Loucy (cell line): ENCODE data around the gene ARHGAP5.

Experiments used
- H2AFZ ChIP-seq: fragments of 200-600 bp; sonication (generic); 2 replicates; pipeline ENCODE4 v1.6.0; 2016; ENCODE audit warnings: antibody characterized with exemption, mild to moderate bottlenecking, low read length, moderate library complexity
- H3F3A ChIP-seq: fragments of 200-600 bp; 2 replicates; pipeline ENCODE4 v1.6.0; 2016; ENCODE audit warnings: antibody characterized with exemption, low read depth, mild to moderate bottlenecking
- H3K27me3 ChIP-seq: fragments of 200-600 bp; sonication (generic); 2 replicates; pipeline ENCODE4 v1.6.1; 2014; ENCODE audit warnings: low read length, mild to moderate bottlenecking; ENCODE audit not compliant: insufficient read depth, poor library complexity, severe bottlenecking
- H3K36me3 ChIP-seq: fragments of 200-600 bp; sonication (generic); 2 replicates; pipeline ENCODE4 v1.6.1; 2016; ENCODE audit warnings: low read length; ENCODE audit not compliant: insufficient read depth
- H3K4me1 ChIP-seq: fragments of 200-600 bp; sonication (generic); 2 replicates; pipeline ENCODE4 v1.5.1; 2014; ENCODE audit warnings: low read length, mild to moderate bottlenecking; ENCODE audit not compliant: insufficient read depth, poor library complexity, severe bottlenecking
- H3K4me2 ChIP-seq: fragments of 200-600 bp; sonication (generic); 2 replicates; pipeline ENCODE4 v1.6.0; 2014; ENCODE audit warnings: antibody characterized with exemption, low read length, low read depth, mild to moderate bottlenecking; ENCODE audit not compliant: poor library complexity, severe bottlenecking
- H3K4me3 ChIP-seq: fragments of 200-600 bp; sonication (generic); 2 replicates; pipeline ENCODE4 v1.5.1; 2014; ENCODE audit warnings: low read length, mild to moderate bottlenecking, mixed read lengths; ENCODE audit not compliant: poor library complexity, severe bottlenecking
- H3K79me2 ChIP-seq: fragments of 200-600 bp; sonication (generic); 2 replicates; pipeline ENCODE4 v1.6.1; 2014; ENCODE audit warnings: low read length; ENCODE audit not compliant: insufficient read depth
- H3K9ac ChIP-seq: fragments of 200-600 bp; sonication (generic); 2 replicates; pipeline ENCODE4 v1.6.0; 2014; ENCODE audit warnings: mild to moderate bottlenecking, low read depth, low read length, moderate library complexity; ENCODE audit not compliant: poor library complexity, severe bottlenecking
- H3K9me2 ChIP-seq: fragments of 200-600 bp; sonication (generic); replicated peaks from 2 replicates; pipeline ENCODE4 v1.6.1; 2016; ENCODE audit warnings: low read depth, low read length, mixed read lengths
- H3K9me3 ChIP-seq: fragments of 200-600 bp; sonication (generic); 2 replicates; pipeline ENCODE4 v1.6.1; 2014; ENCODE audit warnings: mild to moderate bottlenecking, antibody characterized with exemption, low read length, low read depth; ENCODE audit not compliant: insufficient read depth
- H4K20me1 ChIP-seq: fragments of 200-600 bp; sonication (generic); 2 replicates; pipeline ENCODE4 v1.6.0; 2014; ENCODE audit warnings: antibody characterized with exemption, low read length, mild to moderate bottlenecking; ENCODE audit not compliant: insufficient read depth, poor library complexity, severe bottlenecking
- EZH2phosphoT487 ChIP-seq: fragments of 200-600 bp; IDR thresholded peaks from 2 replicates; pipeline ENCODE4 v1.6.1; 2018; ENCODE audit warnings: antibody characterized with exemption, mild to moderate bottlenecking, moderate library complexity, borderline replicate concordance
- TF ChIP-seq, protein P1 (sequence below): fragments of 200-600 bp; sonication (generic); conservative IDR thresholded peaks from 2 replicates; pipeline ENCODE4 v1.5.1; 2014; ENCODE audit warnings: mild to moderate bottlenecking, antibody characterized with exemption, low read length

The ARHGAP5 gene

GRCh38 chr14:32104308-32104707 lies 27.2 kb downstream of the ARHGAP5 start:
- Histone ChIP-seq H4K20me1 (peaks cover 63% of the 10 kb centered on the region), H3K36me3 (no peaks in the 10 kb centered on the region), H2AFZ (no peak overlapping the region), H3F3A (peaks cover 7% of the 10 kb centered on the region), H3K9ac (no peak overlapping the region), H3K4me3 (no peak overlapping the region), H3K9me3 (no peaks in the 10 kb centered on the region), H3K4me2 (peak overlapping the region; percentile 30), H3K27me3 (no peaks in the 10 kb centered on the region), H3K9me2 (no peaks in the 10 kb centered on the region), H3K79me2 (peaks cover 67% of the 10 kb centered on the region), H3K4me1 (peaks cover 48% of the 10 kb centered on the region)
- TF ChIP-seq, protein P1, sequence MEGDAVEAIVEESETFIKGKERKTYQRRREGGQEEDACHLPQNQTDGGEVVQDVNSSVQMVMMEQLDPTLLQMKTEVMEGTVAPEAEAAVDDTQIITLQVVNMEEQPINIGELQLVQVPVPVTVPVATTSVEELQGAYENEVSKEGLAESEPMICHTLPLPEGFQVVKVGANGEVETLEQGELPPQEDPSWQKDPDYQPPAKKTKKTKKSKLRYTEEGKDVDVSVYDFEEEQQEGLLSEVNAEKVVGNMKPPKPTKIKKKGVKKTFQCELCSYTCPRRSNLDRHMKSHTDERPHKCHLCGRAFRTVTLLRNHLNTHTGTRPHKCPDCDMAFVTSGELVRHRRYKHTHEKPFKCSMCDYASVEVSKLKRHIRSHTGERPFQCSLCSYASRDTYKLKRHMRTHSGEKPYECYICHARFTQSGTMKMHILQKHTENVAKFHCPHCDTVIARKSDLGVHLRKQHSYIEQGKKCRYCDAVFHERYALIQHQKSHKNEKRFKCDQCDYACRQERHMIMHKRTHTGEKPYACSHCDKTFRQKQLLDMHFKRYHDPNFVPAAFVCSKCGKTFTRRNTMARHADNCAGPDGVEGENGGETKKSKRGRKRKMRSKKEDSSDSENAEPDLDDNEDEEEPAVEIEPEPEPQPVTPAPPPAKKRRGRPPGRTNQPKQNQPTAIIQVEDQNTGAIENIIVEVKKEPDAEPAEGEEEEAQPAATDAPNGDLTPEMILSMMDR, result no peak
- TF ChIP-seq EZH2phosphoT487, result no peak

GRCh38 chr14:32104803-32105202 lies 27.7 kb downstream of the ARHGAP5 start:
- H3K4me2 ChIP-seq, result peak overlapping the region; percentile 30
- peaks cover 48% of the 10 kb centered on the region for H3K4me1 ChIP-seq
- H3K9me2 ChIP-seq, result no peaks in the 10 kb centered on the region
- no peaks in the 10 kb centered on the region for H3K36me3 ChIP-seq
- TF ChIP-seq, protein P1, result peak; percentile 38; the same call in 1 of the 2 replicates
- no peak for TF ChIP-seq EZH2phosphoT487
- H3K79me2 ChIP-seq, result peaks cover 63% of the 10 kb centered on the region
- H3K9ac ChIP-seq, result no peak overlapping the region
- H4K20me1 ChIP-seq, result peaks cover 62% of the 10 kb centered on the region
- H3K27me3 ChIP-seq, result no peaks in the 10 kb centered on the region
- H3K4me3 ChIP-seq, result no peak overlapping the region
- no peaks in the 10 kb centered on the region for H3K9me3 ChIP-seq
- no peak overlapping the region for H2AFZ ChIP-seq
- peaks cover 7% of the 10 kb centered on the region for H3F3A ChIP-seq

DNA sequence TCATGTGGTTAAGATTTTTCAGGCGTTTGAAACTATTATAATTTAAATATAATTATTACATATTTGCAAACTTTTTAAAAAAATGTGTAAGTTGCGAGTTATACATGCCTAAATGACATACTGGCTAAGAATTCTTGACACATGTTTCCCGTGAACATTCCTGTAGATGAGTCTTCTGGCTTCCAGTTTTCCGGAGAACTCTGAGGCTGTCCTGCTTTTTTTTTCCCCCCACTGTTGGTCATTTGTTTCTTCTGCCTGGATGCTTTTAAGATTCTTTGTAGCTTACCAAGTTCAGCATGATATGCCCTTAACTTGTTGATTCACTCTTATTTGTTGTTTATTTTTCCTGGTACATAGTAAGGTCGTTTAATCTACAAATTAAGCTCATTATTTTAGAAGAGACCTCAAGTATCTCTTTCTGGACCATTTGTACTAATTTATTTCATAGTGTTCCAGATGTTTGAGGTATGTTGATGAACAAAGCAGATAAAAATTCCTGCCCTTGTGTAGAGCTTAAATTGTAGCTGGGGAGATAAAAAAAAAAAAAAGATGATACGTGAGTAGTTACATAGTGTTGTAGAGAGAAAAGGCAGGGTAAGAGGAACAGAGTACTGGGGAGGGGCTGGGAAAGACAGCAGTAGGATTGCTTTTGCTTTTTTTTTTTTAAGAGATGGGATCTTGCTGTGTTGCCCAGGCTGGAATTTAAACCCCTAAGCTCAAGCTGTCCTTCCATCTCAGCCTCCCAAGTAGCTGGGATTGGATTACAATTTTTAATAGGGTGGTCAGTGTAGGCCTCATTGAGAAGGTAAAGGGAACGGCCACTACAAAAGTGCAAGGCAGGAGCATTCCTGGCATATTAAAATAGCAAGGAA lies 32.8 kb downstream of the ARHGAP5 start:
- Histone ChIP-seq H3F3A (no peaks in the 10 kb centered on the region), H3K27me3 (no peaks in the 10 kb centered on the region), H3K4me3 (no peak overlapping the region), H2AFZ (no peak overlapping the region), H3K79me2 (peaks cover 81% of the 10 kb centered on the region), H3K9ac (no peak overlapping the region), H4K20me1 (peaks cover 23% of the 10 kb centered on the region), H3K4me2 (no peak overlapping the region), H3K36me3 (no peaks in the 10 kb centered on the region), H3K9me3 (no peaks in the 10 kb centered on the region), H3K4me1 (peaks cover 16% of the 10 kb centered on the region), H3K9me2 (no peaks in the 10 kb centered on the region)
- TF ChIP-seq EZH2phosphoT487, result no peak
- TF ChIP-seq, protein P1, result no peak
